ENCODE measurements around the gene FOXO3. TPM values are rescaled to one million over a fixed set of nuclear protein-coding genes. Genes with fewer than 3 reads are reported as not detected.

FOXO3 gene
- polyA plus RNA-seq, 1 experiment: 25.4 TPM

GRCh38 chr6:108541843-108542759 is 18.6 kb upstream of the FOXO3 start:
- ChIA-PET CTCF (interaction anchor here (0.5 to 7.6 kb wide), 34 partner anchors 9 to 854 kb away, joined by 3 to 96 read pairs (median 4); partner anchors contain the start of genes AFG1L and ARMC2), POLR2A (interaction anchor here (0.6 to 0.9 kb wide), 3 partner anchors 291 to 842 kb away, joined by 4 to 10 read pairs (median 6); no protein-coding TSS in a partner anchor)
- H3K27me3 ChIP-seq (ENCODE audit: control insufficient read depth, insufficient read depth, low read length): peaks cover 2% of the 10 kb centered on the region; the same call in 1 of the 2 replicates
- DNase-seq (ENCODE audit: low read depth): no peak
- no peak overlapping the region for H3K4me3 ChIP-seq (ENCODE audit: low read depth, low read length)
- peak; percentile 83 for TF ChIP-seq CTCF (IDR thresholded peaks at IDR 0.05; ENCODE audit: insufficient read depth, low read depth, low read length)
- no peaks in the 10 kb centered on the region for H3K36me3 ChIP-seq (ENCODE audit: control insufficient read depth, insufficient read depth, low read length)

- Histone ChIP-seq H3K36me3 (ENCODE audit: control insufficient read depth, insufficient read depth, low read length) (no peaks in the 10 kb centered on the region), H3K4me3 (ENCODE audit: low read depth, low read length) (no peak overlapping the region), H3K27me3 (ENCODE audit: control insufficient read depth, insufficient read depth, low read length) (peaks cover 2% of the 10 kb centered on the region; the same call in 1 of the 2 replicates)
- TF ChIP-seq CTCF (IDR thresholded peaks at IDR 0.05; ENCODE audit: insufficient read depth, low read depth, low read length): no peak
- ChIA-PET CTCF (interaction anchor here (0.9 to 7.6 kb wide), 12 partner anchors 14 to 532 kb away, joined by 3 to 96 read pairs (median 10); partner anchors contain the start of gene ARMC2), POLR2A (no interaction called here)
- no peak for DNase-seq (ENCODE audit: low read depth)
Observed at GRCh38 chr6:108543175-108543940, 17.4 kb upstream of the FOXO3 start.

- DNase-seq (ENCODE audit: low read depth): no peak
- no peak for TF ChIP-seq CTCF (IDR thresholded peaks at IDR 0.05; ENCODE audit: insufficient read depth, low read depth, low read length)
- POLR2A ChIA-PET: interaction anchor here (0.5 to 0.6 kb wide), 2 partner anchors 112 to 326 kb away, joined by 3 read pairs; no protein-coding TSS in a partner anchor
- CTCF ChIA-PET: interaction anchor here (0.5 to 7.6 kb wide), 9 partner anchors 12 to 529 kb away, joined by 3 to 96 read pairs (median 4); partner anchors contain the start of genes ARMC2 and FOXO3
- Histone ChIP-seq H3K4me3 (ENCODE audit: low read depth, low read length) (no peak overlapping the region), H3K27me3 (ENCODE audit: control insufficient read depth, insufficient read depth, low read length) (peaks cover 2% of the 10 kb centered on the region; the same call in 1 of the 2 replicates), H3K36me3 (ENCODE audit: control insufficient read depth, insufficient read depth, low read length) (no peaks in the 10 kb centered on the region)
Observed at GRCh38 chr6:108544606-108545005, 16.1 kb upstream of the FOXO3 start.

- DNase-seq (ENCODE audit: low read depth): no peak
- ChIA-PET POLR2A (no interaction called here), CTCF (interaction anchor here (0.8 to 7.6 kb wide), 8 partner anchors 11 to 527 kb away, joined by 3 to 96 read pairs (median 6); partner anchors contain the start of genes ARMC2 and FOXO3)
- Histone ChIP-seq H3K36me3 (ENCODE audit: control insufficient read depth, insufficient read depth, low read length) (no peaks in the 10 kb centered on the region), H3K27me3 (ENCODE audit: control insufficient read depth, insufficient read depth, low read length) (peaks cover 2% of the 10 kb centered on the region; the same call in 1 of the 2 replicates), H3K4me3 (ENCODE audit: low read depth, low read length) (no peak overlapping the region)
- no peak for TF ChIP-seq CTCF (IDR thresholded peaks at IDR 0.05; ENCODE audit: insufficient read depth, low read depth, low read length)
Observed at GRCh38 chr6:108546079-108547049, 14.4 kb upstream of the FOXO3 start.

All from BJ (cell line).